ENCODE measurements around the gene DENND1B. TPM values are rescaled to one million over a fixed set of nuclear protein-coding genes. Genes with fewer than 3 reads are reported as not detected.

Gene DENND1B
- total RNA-seq, 1 donor from 2014 or later = 7.5 TPM

- no peaks in the 10 kb centered on the region for H3K27me3 ChIP-seq (ENCODE audit: control insufficient read depth, insufficient read depth, low read length)
- peak overlapping the region; percentile 52 for H3K4me3 ChIP-seq (ENCODE audit: low read depth, low read length)
- H3K36me3 ChIP-seq (ENCODE audit: control insufficient read depth, insufficient read depth, low read length) = no peaks in the 10 kb centered on the region
- no peak for DNase-seq (ENCODE audit: low read depth)
- no peak for TF ChIP-seq CTCF (IDR thresholded peaks at IDR 0.05; ENCODE audit: insufficient read depth, low read length, poor library complexity, severe bottlenecking)
Measured at GRCh38 chr1:197773856-197774255, 1.4 kb downstream of the DENND1B start.

GRCh38 chr1:197771904-197772556 is 3.2 kb downstream of the DENND1B start:
- Histone ChIP-seq H3K4me3 (ENCODE audit: low read depth, low read length) (no peak overlapping the region), H3K27me3 (ENCODE audit: control insufficient read depth, insufficient read depth, low read length) (no peaks in the 10 kb centered on the region), H3K36me3 (ENCODE audit: control insufficient read depth, insufficient read depth, low read length) (no peaks in the 10 kb centered on the region)
- DNase-seq (ENCODE audit: low read depth) = no peak
- no peak for TF ChIP-seq CTCF (IDR thresholded peaks at IDR 0.05; ENCODE audit: insufficient read depth, low read length, poor library complexity, severe bottlenecking)

GRCh38 chr1:197771386-197771785 is 3.9 kb downstream of the DENND1B start:
- no peak for TF ChIP-seq CTCF (IDR thresholded peaks at IDR 0.05; ENCODE audit: insufficient read depth, low read length, poor library complexity, severe bottlenecking)
- no peak for DNase-seq (ENCODE audit: low read depth)
- H3K27me3 ChIP-seq (ENCODE audit: control insufficient read depth, insufficient read depth, low read length) = no peaks in the 10 kb centered on the region
- H3K4me3 ChIP-seq (ENCODE audit: low read depth, low read length) = no peak overlapping the region
- H3K36me3 ChIP-seq (ENCODE audit: control insufficient read depth, insufficient read depth, low read length) = no peaks in the 10 kb centered on the region

GRCh38 chr1:197770243-197770642 is 5.0 kb downstream of the DENND1B start:
- DNase-seq (ENCODE audit: low read depth) = no peak
- TF ChIP-seq CTCF (IDR thresholded peaks at IDR 0.05; ENCODE audit: insufficient read depth, low read length, poor library complexity, severe bottlenecking) = no peak

GRCh38 chr1:197769287-197769686 is 6.0 kb downstream of the DENND1B start:
- no peak overlapping the region for H3K4me3 ChIP-seq (ENCODE audit: low read depth, low read length)
- H3K36me3 ChIP-seq (ENCODE audit: control insufficient read depth, insufficient read depth, low read length) = no peaks in the 10 kb centered on the region
- no peak for DNase-seq (ENCODE audit: low read depth)
- TF ChIP-seq CTCF (IDR thresholded peaks at IDR 0.05; ENCODE audit: insufficient read depth, low read length, poor library complexity, severe bottlenecking) = no peak
- no peaks in the 10 kb centered on the region for H3K27me3 ChIP-seq (ENCODE audit: control insufficient read depth, insufficient read depth, low read length)

More at GRCh38 chr1:197770243-197770642, 5.0 kb downstream of the DENND1B start:
- Histone ChIP-seq H3K27me3 (ENCODE audit: control insufficient read depth, insufficient read depth, low read length) (no peaks in the 10 kb centered on the region), H3K4me3 (ENCODE audit: low read depth, low read length) (no peak overlapping the region), H3K36me3 (ENCODE audit: control insufficient read depth, insufficient read depth, low read length) (no peaks in the 10 kb centered on the region)
